Ovary (tissue), 3 donors: ENCODE results near the gene GALNT10.

Source experiments
- EP300 ChIP-seq: sonication (generic); formaldehyde crosslinking; IDR thresholded peaks from one replicate; pipeline ENCODE4 v1.6.1; 2017; ENCODE audit warnings: antibody characterized with exemption
- POLR2A ChIP-seq: fragments of 450-650 bp; IDR thresholded peaks from one replicate; pipeline ENCODE4 v1.6.1; 2017; ENCODE audit warnings: antibody characterized with exemption, mild to moderate bottlenecking, moderate library complexity
- TF ChIP-seq, protein P1 (sequence below), 3 donors: fragments of 450-650 bp in 2 of 3; fragments of 200-600 bp in 1 of 3; IDR thresholded peaks; one replicate each; pipeline versions ENCODE4 v1.5.1 to v1.8.0; 2016 to 2022; ENCODE audit warnings: antibody characterized with exemption in 3 of 3, mild to moderate bottlenecking in 1 of 3
- donor health status: DM: no; HTN: no; CAD: no.

GRCh38 chr5:154320224-154321089 is 129.9 kb downstream of the GALNT10 start:
- TF ChIP-seq, protein P1, sequence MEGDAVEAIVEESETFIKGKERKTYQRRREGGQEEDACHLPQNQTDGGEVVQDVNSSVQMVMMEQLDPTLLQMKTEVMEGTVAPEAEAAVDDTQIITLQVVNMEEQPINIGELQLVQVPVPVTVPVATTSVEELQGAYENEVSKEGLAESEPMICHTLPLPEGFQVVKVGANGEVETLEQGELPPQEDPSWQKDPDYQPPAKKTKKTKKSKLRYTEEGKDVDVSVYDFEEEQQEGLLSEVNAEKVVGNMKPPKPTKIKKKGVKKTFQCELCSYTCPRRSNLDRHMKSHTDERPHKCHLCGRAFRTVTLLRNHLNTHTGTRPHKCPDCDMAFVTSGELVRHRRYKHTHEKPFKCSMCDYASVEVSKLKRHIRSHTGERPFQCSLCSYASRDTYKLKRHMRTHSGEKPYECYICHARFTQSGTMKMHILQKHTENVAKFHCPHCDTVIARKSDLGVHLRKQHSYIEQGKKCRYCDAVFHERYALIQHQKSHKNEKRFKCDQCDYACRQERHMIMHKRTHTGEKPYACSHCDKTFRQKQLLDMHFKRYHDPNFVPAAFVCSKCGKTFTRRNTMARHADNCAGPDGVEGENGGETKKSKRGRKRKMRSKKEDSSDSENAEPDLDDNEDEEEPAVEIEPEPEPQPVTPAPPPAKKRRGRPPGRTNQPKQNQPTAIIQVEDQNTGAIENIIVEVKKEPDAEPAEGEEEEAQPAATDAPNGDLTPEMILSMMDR (IDR thresholded peaks at IDR 0.05) = no peak
- no peak for TF ChIP-seq EP300
- no peak for TF ChIP-seq POLR2A
